Measurements from ENCODE around the gene CCDC90B. TPM values are rescaled to one million over a fixed set of nuclear protein-coding genes. Genes with fewer than 3 reads are reported as not detected.

Gene CCDC90B
- total and polyA plus RNA-seq, 2 donors (not counting 1 experiment from before 2014, with no cell fraction given): 20.5 to 35.2 TPM

DNA sequence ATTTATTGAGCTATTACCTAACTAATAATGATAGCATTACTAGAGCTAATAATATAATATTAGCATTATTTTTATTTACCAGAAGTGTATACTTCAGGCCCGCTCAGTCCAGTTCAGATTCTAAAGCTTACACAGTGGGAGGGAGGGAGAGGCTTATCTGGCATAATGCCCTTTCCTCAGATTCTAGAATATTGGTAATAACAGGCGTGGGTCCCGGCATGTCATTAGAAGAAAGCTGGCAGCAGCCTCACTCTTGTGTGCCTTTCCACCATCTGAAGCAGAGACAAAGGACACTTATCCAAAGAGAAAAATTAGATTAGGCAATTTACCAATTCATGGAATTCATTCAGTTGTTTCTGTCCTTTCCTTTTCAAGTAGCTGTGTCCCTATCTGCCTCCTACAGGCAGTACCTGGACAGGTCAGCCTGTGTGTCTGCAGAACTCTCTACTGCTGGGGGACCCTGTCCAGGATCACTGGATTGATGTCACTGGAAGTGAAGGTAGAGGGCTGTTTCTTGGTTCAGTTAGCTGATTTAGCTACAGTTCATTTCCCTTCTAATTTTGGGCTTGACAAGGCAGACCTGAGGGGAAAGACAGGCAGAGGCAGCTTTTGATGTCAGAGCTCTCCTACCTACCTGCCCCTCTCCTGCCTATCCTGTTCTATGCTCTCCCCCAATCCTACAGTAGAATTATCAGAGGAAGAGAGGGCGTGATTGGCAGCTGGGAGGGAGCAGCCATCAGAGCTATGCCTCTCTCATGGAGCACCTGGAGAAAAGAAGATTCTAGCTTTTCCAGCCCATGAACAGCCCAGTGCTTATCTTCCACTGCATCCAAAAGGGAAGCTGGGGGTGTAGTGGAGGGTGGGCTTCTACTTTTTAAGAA, 20.3 kb upstream of the CCDC90B start:
- WGBS (ENCODE audit: insufficient coverage): 94% methylated on average over 2 of the region's 4 CpGs
- DNase-seq: no peak
- Mint-ChIP-seq H3K9me3 (ENCODE audit: insufficient read depth) (no peaks in the 10 kb centered on the region), H3K27me3 (peaks cover 11% of the 10 kb centered on the region), H3K27ac (no peak overlapping the region), H3K4me3 (no peak overlapping the region), H3K4me1 (no peaks in the 10 kb centered on the region)
- Histone ChIP-seq H3K9ac (ENCODE audit: low read length) (no peak overlapping the region), H3K27ac (ENCODE audit: low read length in 2 of 2) (no peak overlapping the region), H3K4me1 (ENCODE audit: control insufficient read depth in 2 of 2, insufficient read depth in 2 of 2, low read length in 2 of 2) (no peaks in the 10 kb centered on the region), H3K27me3 (replicated peaks in 1 of 4; ENCODE audit: control extremely low read depth in 1 of 4, control insufficient read depth in 3 of 4, insufficient read depth in 4 of 4, low read length in 3 of 4) (no peaks in the 10 kb centered on the region), H3K4me2 (replicated peaks; ENCODE audit: low read depth, low read length, poor library complexity, severe bottlenecking) (no peak overlapping the region), H3K79me2 (ENCODE audit: control insufficient read depth, insufficient read depth, low read length) (no peaks in the 10 kb centered on the region), H3K4me3 (ENCODE audit: control extremely low read depth in 1 of 5, extremely low read depth in 1 of 5, insufficient read depth in 1 of 5, low read depth in 2 of 5, low read length in 4 of 5) (no peak overlapping the region), H2AFZ (ENCODE audit: insufficient read depth, low read depth, low read length, poor library complexity, severe bottlenecking) (no peak overlapping the region), H4K20me1 (ENCODE audit: control insufficient read depth, insufficient read depth, low read length, poor library complexity, severe bottlenecking) (no peaks in the 10 kb centered on the region), H3K36me3 (replicated peaks in 1 of 2; ENCODE audit: control extremely low read depth in 1 of 2, control insufficient read depth in 1 of 2, extremely low read depth in 1 of 2, insufficient read depth in 2 of 2, low read length in 1 of 2) (no peaks in the 10 kb centered on the region), H3K9me3 (ENCODE audit: control extremely low read depth in 1 of 3, control insufficient read depth in 2 of 3, insufficient read depth in 1 of 3, low read length in 2 of 3) (no peaks in the 10 kb centered on the region)
- no peak for ATAC-seq (ENCODE audit: low read depth)
- TF ChIP-seq EZH2 (IDR thresholded peaks at IDR 0.05; ENCODE audit: borderline replicate concordance, insufficient read depth, low read depth, low read length, poor library complexity, severe bottlenecking): no peak
- TF ChIP-seq, protein P1, sequence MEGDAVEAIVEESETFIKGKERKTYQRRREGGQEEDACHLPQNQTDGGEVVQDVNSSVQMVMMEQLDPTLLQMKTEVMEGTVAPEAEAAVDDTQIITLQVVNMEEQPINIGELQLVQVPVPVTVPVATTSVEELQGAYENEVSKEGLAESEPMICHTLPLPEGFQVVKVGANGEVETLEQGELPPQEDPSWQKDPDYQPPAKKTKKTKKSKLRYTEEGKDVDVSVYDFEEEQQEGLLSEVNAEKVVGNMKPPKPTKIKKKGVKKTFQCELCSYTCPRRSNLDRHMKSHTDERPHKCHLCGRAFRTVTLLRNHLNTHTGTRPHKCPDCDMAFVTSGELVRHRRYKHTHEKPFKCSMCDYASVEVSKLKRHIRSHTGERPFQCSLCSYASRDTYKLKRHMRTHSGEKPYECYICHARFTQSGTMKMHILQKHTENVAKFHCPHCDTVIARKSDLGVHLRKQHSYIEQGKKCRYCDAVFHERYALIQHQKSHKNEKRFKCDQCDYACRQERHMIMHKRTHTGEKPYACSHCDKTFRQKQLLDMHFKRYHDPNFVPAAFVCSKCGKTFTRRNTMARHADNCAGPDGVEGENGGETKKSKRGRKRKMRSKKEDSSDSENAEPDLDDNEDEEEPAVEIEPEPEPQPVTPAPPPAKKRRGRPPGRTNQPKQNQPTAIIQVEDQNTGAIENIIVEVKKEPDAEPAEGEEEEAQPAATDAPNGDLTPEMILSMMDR (IDR thresholded peaks at IDR 0.05): no peak
- POLR2A ChIA-PET: no interaction called here
- intact Hi-C loops (cut with micrococcal nuclease): no loop called here
- CTCF ChIA-PET: interaction anchor here (0.8 to 2.8 kb wide), 2 partner anchors 10 to 14 kb away, joined by 3 to 11 read pairs; no protein-coding TSS in a partner anchor

DNA sequence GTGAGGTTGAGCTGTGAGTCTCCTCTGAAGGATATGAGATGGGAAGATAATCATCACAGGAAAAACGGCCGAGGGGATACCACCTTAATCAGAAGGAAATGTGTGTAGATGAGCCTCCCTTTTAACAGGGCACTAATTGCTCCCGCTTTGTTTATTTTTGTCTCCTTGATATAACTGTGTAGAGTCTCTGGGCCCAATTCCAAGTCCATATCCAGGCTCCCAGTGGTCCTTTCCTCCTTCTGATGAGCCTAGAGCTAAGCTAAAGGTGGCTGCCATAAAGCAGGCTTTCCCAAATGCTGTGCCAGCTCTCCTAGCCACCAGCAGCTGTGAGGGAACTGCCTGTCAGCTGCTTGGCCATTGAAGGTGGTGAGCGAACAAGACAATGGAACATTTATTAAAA, 17.1 kb upstream of the CCDC90B start:
- no CpG with 5 or more reads among the region's 4 CpGs for WGBS (ENCODE audit: insufficient coverage)
- Mint-ChIP-seq H3K27me3 (peaks cover 12% of the 10 kb centered on the region), H3K4me3 (no peak overlapping the region), H3K9me3 (ENCODE audit: insufficient read depth) (no peaks in the 10 kb centered on the region), H3K27ac (no peak overlapping the region), H3K4me1 (no peaks in the 10 kb centered on the region)
- H2AFZ ChIP-seq (ENCODE audit: insufficient read depth, low read depth, low read length, poor library complexity, severe bottlenecking): no peak overlapping the region
- no peak overlapping the region for H3K9ac ChIP-seq (ENCODE audit: low read length)
- ATAC-seq (ENCODE audit: low read depth) (no peak), DNase-seq (no peak)
- H3K79me2 ChIP-seq (ENCODE audit: control insufficient read depth, insufficient read depth, low read length): no peaks in the 10 kb centered on the region
- no peaks in the 10 kb centered on the region for H3K27me3 ChIP-seq (replicated peaks in 1 of 4; ENCODE audit: control extremely low read depth in 1 of 4, control insufficient read depth in 3 of 4, insufficient read depth in 4 of 4, low read length in 3 of 4)
- no peak overlapping the region for H3K27ac ChIP-seq (ENCODE audit: low read length in 2 of 2)
- H3K4me2 ChIP-seq (replicated peaks; ENCODE audit: low read depth, low read length, poor library complexity, severe bottlenecking): no peak overlapping the region
- intact Hi-C loops (cut with micrococcal nuclease): no loop called here
- TF ChIP-seq, protein P1 (IDR thresholded peaks at IDR 0.05): no peak
- TF ChIP-seq EZH2 (IDR thresholded peaks at IDR 0.05; ENCODE audit: borderline replicate concordance, insufficient read depth, low read depth, low read length, poor library complexity, severe bottlenecking): no peak
- no peaks in the 10 kb centered on the region for H3K4me1 ChIP-seq (ENCODE audit: control insufficient read depth in 2 of 2, insufficient read depth in 2 of 2, low read length in 2 of 2)
- H3K36me3 ChIP-seq (replicated peaks in 1 of 2; ENCODE audit: control extremely low read depth in 1 of 2, control insufficient read depth in 1 of 2, extremely low read depth in 1 of 2, insufficient read depth in 2 of 2, low read length in 1 of 2): no peaks in the 10 kb centered on the region
- H3K9me3 ChIP-seq (ENCODE audit: control extremely low read depth in 1 of 3, control insufficient read depth in 2 of 3, insufficient read depth in 1 of 3, low read length in 2 of 3): no peaks in the 10 kb centered on the region
- no peak overlapping the region for H3K4me3 ChIP-seq (ENCODE audit: control extremely low read depth in 1 of 5, extremely low read depth in 1 of 5, insufficient read depth in 1 of 5, low read depth in 2 of 5, low read length in 4 of 5)
- no peaks in the 10 kb centered on the region for H4K20me1 ChIP-seq (ENCODE audit: control insufficient read depth, insufficient read depth, low read length, poor library complexity, severe bottlenecking)
- ChIA-PET POLR2A (no interaction called here), CTCF (interaction anchor here (0.9 kb wide), 1 partner anchor 8 kb away, joined by 3 read pairs; no protein-coding TSS in a partner anchor)
